H9 (cell line): ENCODE measurements around the gene GRAMD1B. TPM values are rescaled to one million over a fixed set of nuclear protein-coding genes. Genes with fewer than 3 reads are reported as not detected.

Source experiments
- DNase-seq: peaks from one replicate; pipeline ENCODE4 v3.0.0-alpha.2; 2017
- H2AFZ ChIP-seq: one replicate; pipeline ENCODE4 v1.6.1; 2013; ENCODE audit warnings: mild to moderate bottlenecking, low read length, control low read depth, moderate library complexity
- H2AK5ac ChIP-seq: 2 replicates; pipeline ENCODE4 v1.6.1; 2013; ENCODE audit warnings: low read length, control low read depth, mixed read lengths; ENCODE audit not compliant: insufficient read length
- H2BK120ac ChIP-seq: one replicate; pipeline ENCODE4 v1.6.1; 2013; ENCODE audit warnings: low read depth, mild to moderate bottlenecking, low read length, control low read depth, inconsistent platforms; ENCODE audit not compliant: poor library complexity, severe bottlenecking
- H2BK12ac ChIP-seq: 2 replicates; pipeline ENCODE4 v1.6.1; 2013; ENCODE audit warnings: low read length, control low read depth, mixed read lengths, low read depth; ENCODE audit not compliant: insufficient read length
- H2BK15ac ChIP-seq: 2 replicates; pipeline ENCODE4 v1.6.1; 2013; ENCODE audit warnings: low read depth, low read length, control low read depth
- H2BK20ac ChIP-seq: one replicate; pipeline ENCODE4 v1.6.1; 2013; ENCODE audit warnings: low read depth, mild to moderate bottlenecking, low read length, control low read depth, inconsistent platforms; ENCODE audit not compliant: poor library complexity, severe bottlenecking
- H2BK5ac ChIP-seq: 2 replicates; pipeline ENCODE4 v1.6.1; 2013; ENCODE audit warnings: low read length, control low read depth, mixed read lengths; ENCODE audit not compliant: insufficient read length
- H3K14ac ChIP-seq: 2 replicates; pipeline ENCODE4 v1.6.1; 2013; ENCODE audit warnings: low read length, control low read depth; ENCODE audit not compliant: insufficient read depth
- H3K18ac ChIP-seq: 2 replicates; pipeline ENCODE4 v1.6.1; 2013; ENCODE audit warnings: low read depth, mild to moderate bottlenecking, mixed read lengths, low read length, control low read depth; ENCODE audit not compliant: insufficient read length
- H3K23ac ChIP-seq: 2 replicates; pipeline ENCODE4 v1.6.1; 2013; ENCODE audit warnings: low read length, control low read depth, mixed read lengths, low read depth; ENCODE audit not compliant: insufficient read length
- H3K23me2 ChIP-seq: 2 replicates; pipeline ENCODE4 v1.6.1; 2013; ENCODE audit warnings: low read depth, mild to moderate bottlenecking, mixed read lengths, low read length, control low read depth; ENCODE audit not compliant: insufficient read length, poor library complexity, severe bottlenecking
- H3K27ac ChIP-seq: 2 replicates; pipeline ENCODE4 v1.5.1; 2013; ENCODE audit warnings: low read length, control low read depth, mixed read lengths, low read depth; ENCODE audit not compliant: insufficient read length
- H3K27me3 ChIP-seq: 2 replicates; pipeline ENCODE4 v1.6.1; 2013; ENCODE audit warnings: low read length, control low read depth, inconsistent platforms; ENCODE audit not compliant: insufficient read depth
- H3K4ac ChIP-seq: 2 replicates; pipeline ENCODE4 v1.6.1; 2013; ENCODE audit warnings: low read depth, mild to moderate bottlenecking, control low read depth, inconsistent platforms, low read length, moderate library complexity
- H3K4me1 ChIP-seq: 2 replicates; pipeline ENCODE4 v1.6.1; 2013; ENCODE audit warnings: low read length, control low read depth, inconsistent platforms; ENCODE audit not compliant: insufficient read depth
- H3K4me2 ChIP-seq: 2 replicates; pipeline ENCODE4 v1.6.1; 2013; ENCODE audit warnings: low read length, control low read depth, mixed read lengths; ENCODE audit not compliant: insufficient read length, insufficient read depth
- H3K56ac ChIP-seq: 2 replicates; pipeline ENCODE4 v1.6.1; 2013; ENCODE audit warnings: low read depth, mild to moderate bottlenecking, mixed read lengths, low read length, control low read depth; ENCODE audit not compliant: insufficient read length
- H3K79me1 ChIP-seq: 2 replicates; pipeline ENCODE4 v1.6.1; 2013; ENCODE audit warnings: low read depth, mild to moderate bottlenecking, moderate library complexity, low read length, control low read depth, inconsistent platforms; ENCODE audit not compliant: insufficient read depth, poor library complexity, severe bottlenecking
- H3K79me2 ChIP-seq: 2 replicates; pipeline ENCODE4 v1.6.1; 2013; ENCODE audit warnings: low read length, control low read depth, inconsistent platforms; ENCODE audit not compliant: insufficient read depth
- H3K9ac ChIP-seq: 2 replicates; pipeline ENCODE4 v1.6.1; 2013; ENCODE audit warnings: low read length, control low read depth, mixed read lengths; ENCODE audit not compliant: insufficient read length; ENCODE audit errors: extremely low read depth
- H3K9me3 ChIP-seq: one replicate; pipeline ENCODE4 v1.6.1; 2013; ENCODE audit warnings: low read depth, low read length, inconsistent platforms; ENCODE audit not compliant: control insufficient read depth
- H3T11ph ChIP-seq: one replicate; pipeline ENCODE4 v1.6.1; 2013; ENCODE audit warnings: mild to moderate bottlenecking, low read length, control low read depth, inconsistent platforms
- H4K20me1 ChIP-seq: one replicate; pipeline ENCODE4 v1.6.1; 2013; ENCODE audit not compliant: control insufficient read depth, insufficient read length, insufficient read depth
- H4K5ac ChIP-seq: 2 replicates; pipeline ENCODE4 v1.6.1; 2013; ENCODE audit warnings: low read depth, mild to moderate bottlenecking, mixed read lengths, low read length, control low read depth; ENCODE audit not compliant: insufficient read length
- H4K8ac ChIP-seq: replicated peaks from 2 replicates; pipeline ENCODE4 v1.6.1; 2013; ENCODE audit warnings: low read length, control low read depth, mixed read lengths, low read depth; ENCODE audit not compliant: insufficient read length
- H4K91ac ChIP-seq: 2 replicates; pipeline ENCODE4 v1.6.1; 2013; ENCODE audit warnings: low read depth, mild to moderate bottlenecking, moderate library complexity, mixed read lengths, low read length, control low read depth; ENCODE audit not compliant: insufficient read length
- H3K27ac Mint-ChIP-seq, 3 experiments: 2 replicates in 2 of 3; 3 replicates in 1 of 3; pipeline ENCODE4 v1.8.0; 2020 to 2021; ENCODE audit warnings: mixed read lengths in 3 of 3, mild to moderate bottlenecking in 1 of 3, moderate library complexity in 1 of 3
- H3K27me3 Mint-ChIP-seq: 2 replicates; pipeline ENCODE4 v1.8.0; 2021; ENCODE audit warnings: low read depth, mild to moderate bottlenecking, moderate library complexity, mixed read lengths
- H3K36me3 Mint-ChIP-seq, 3 experiments: 2 replicates in 2 of 3; 3 replicates in 1 of 3; pipeline ENCODE4 v1.8.0; 2020 to 2021; ENCODE audit warnings: low read depth in 3 of 3, mixed read lengths in 3 of 3; ENCODE audit not compliant: insufficient read depth in 1 of 3
- H3K4me1 Mint-ChIP-seq, 2 experiments: 2 replicates each; pipeline ENCODE4 v1.8.0; 2020; ENCODE audit warnings: mixed read lengths in 2 of 2
- H3K4me3 Mint-ChIP-seq, 2 experiments: 2 replicates in 1 of 2; 3 replicates in 1 of 2; pipeline ENCODE4 v1.8.0; 2020 to 2021; ENCODE audit warnings: mild to moderate bottlenecking in 2 of 2, mixed read lengths in 2 of 2, moderate library complexity in 1 of 2
- H3K9me3 Mint-ChIP-seq, 2 experiments: 2 replicates in 1 of 2; 3 replicates in 1 of 2; pipeline ENCODE4 v1.8.0; 2020; ENCODE audit warnings: mild to moderate bottlenecking in 2 of 2, mixed read lengths in 2 of 2, moderate library complexity in 1 of 2
- CTCF ChIP-seq: fragments of 200-600 bp; sonication (generic); conservative IDR thresholded peaks from 3 replicates; pipeline ENCODE4 v1.8.0; 2021; ENCODE audit warnings: antibody characterized with exemption, mild to moderate bottlenecking
- WGBS: extraction: QIAGEN DNeasy Blood & Tissue Kit; methylation state at CpG from one replicate; pipeline ENCODE4 v1.1.7; 2013; ENCODE audit warnings: missing lambda C conversion rate, low lambda C conversion rate, mixed read lengths; ENCODE audit not compliant: insufficient read length; ENCODE audit errors: extremely low coverage; 5-methylcytosine and 5-hydroxymethylcytosine counted together
- total RNA-seq: library from RNA; stranded (reverse); gene quantifications from 2 replicates; pipeline ENCODE4 v1.2.1, GENCODE V29; 2021

GRAMD1B gene
- total RNA-seq, 1 experiment from 2014 or later = 25.9 TPM

GRCh38 chr11:123580137-123580536 lies 150.1 kb downstream of the GRAMD1B start:
- TF ChIP-seq CTCF = no peak
- H3K79me1 ChIP-seq = no peaks in the 10 kb centered on the region
- no peak overlapping the region for H3K56ac ChIP-seq
- H3K14ac ChIP-seq = no peak overlapping the region
- no peak overlapping the region for H2BK5ac ChIP-seq
- no peaks in the 10 kb centered on the region for H3K27me3 ChIP-seq
- no peak for DNase-seq
- H3K4me2 ChIP-seq = no peak overlapping the region
- no peak overlapping the region for H2BK12ac ChIP-seq
- no peak overlapping the region for H2BK20ac ChIP-seq
- no peak overlapping the region for H3T11ph ChIP-seq
- WGBS = no CpG with 5 or more reads among the region's 6 CpGs
- Mint-ChIP-seq H3K36me3 (peaks cover 4 to 14% (median 5%) of the 10 kb centered on the region in 3 experiments; a peak in 6 of 7 replicates), H3K9me3 (peaks cover 0 to 3% of the 10 kb centered on the region in 2 experiments; a peak in 1 of 5 replicates), H3K27ac (peak overlapping the region in 1 of 3 experiments; percentile 57; a peak in 1 of 7 replicates), H3K4me3 (no peak overlapping the region), H3K4me1 (peaks cover 39 to 49% of the 10 kb centered on the region in 2 experiments), H3K27me3 (peaks cover 7% of the 10 kb centered on the region)
- H3K9me3 ChIP-seq = no peaks in the 10 kb centered on the region
- H3K4me1 ChIP-seq = no peaks in the 10 kb centered on the region; the same call in 1 of the 2 replicates
- no peak overlapping the region for H3K18ac ChIP-seq
- no peak overlapping the region for H2BK15ac ChIP-seq
- H2BK120ac ChIP-seq = no peak overlapping the region
- H3K27ac ChIP-seq = no peak overlapping the region
- H4K91ac ChIP-seq = no peak overlapping the region
- H3K23me2 ChIP-seq = no peaks in the 10 kb centered on the region
- no peaks in the 10 kb centered on the region for H3K79me2 ChIP-seq
- H3K23ac ChIP-seq = no peak overlapping the region
- no peak overlapping the region for H3K4ac ChIP-seq
- no peak overlapping the region for H4K5ac ChIP-seq
- no peaks in the 10 kb centered on the region for H4K20me1 ChIP-seq
- H4K8ac ChIP-seq = no peak overlapping the region
- H2AK5ac ChIP-seq = no peak overlapping the region
- no peak overlapping the region for H3K9ac ChIP-seq
- H2AFZ ChIP-seq = no peak overlapping the region
